KOPT-K1 (cell line): ENCODE data around the gene ATG101.

ENCODE experiments used
- H3K27ac ChIP-seq: fragments of 200-600 bp; sonication (generic); 2 replicates; pipeline ENCODE4 v1.5.1; 2016; ENCODE audit warnings: antibody characterized with exemption, mild to moderate bottlenecking, low read depth, low read length; ENCODE audit not compliant: poor library complexity, severe bottlenecking
- H3K36me3 ChIP-seq: fragments of 200-600 bp; sonication (generic); 2 replicates; pipeline ENCODE4 v1.5.1; 2017; ENCODE audit warnings: antibody characterized with exemption, mild to moderate bottlenecking, low read length, moderate library complexity; ENCODE audit not compliant: insufficient read depth
- H3K9me3 ChIP-seq: fragments of 200-600 bp; sonication (generic); 2 replicates; pipeline ENCODE4 v1.5.1; 2017; ENCODE audit warnings: antibody characterized with exemption, low read length, mild to moderate bottlenecking; ENCODE audit not compliant: insufficient read depth, poor library complexity, severe bottlenecking

The ATG101 gene

GRCh38 chr12:52121824-52122539 is 52.2 kb downstream of the ATG101 start:
- H3K36me3 ChIP-seq = no peaks in the 10 kb centered on the region
- no peak overlapping the region for H3K27ac ChIP-seq
- H3K9me3 ChIP-seq = no peaks in the 10 kb centered on the region

- no peaks in the 10 kb centered on the region for H3K36me3 ChIP-seq
- no peak overlapping the region for H3K27ac ChIP-seq
Measured at GRCh38 chr12:52122540-52122871, 52.7 kb downstream of the ATG101 start.

GRCh38 chr12:52122904-52123303 is 53.1 kb downstream of the ATG101 start:
- H3K27ac ChIP-seq = no peak overlapping the region
- H3K9me3 ChIP-seq = no peaks in the 10 kb centered on the region
- no peaks in the 10 kb centered on the region for H3K36me3 ChIP-seq

More at GRCh38 chr12:52122540-52122871, 52.7 kb downstream of the ATG101 start:
- H3K9me3 ChIP-seq = no peaks in the 10 kb centered on the region

- H3K27ac ChIP-seq = no peak overlapping the region
- no peaks in the 10 kb centered on the region for H3K9me3 ChIP-seq
- H3K36me3 ChIP-seq = no peaks in the 10 kb centered on the region
Measured at GRCh38 chr12:52123487-52124186, 53.9 kb downstream of the ATG101 start.

- Histone ChIP-seq H3K36me3 (no peaks in the 10 kb centered on the region), H3K9me3 (no peaks in the 10 kb centered on the region), H3K27ac (no peak overlapping the region)
Measured at GRCh38 chr12:52125476-52125900, 55.7 kb downstream of the ATG101 start.

- H3K9me3 ChIP-seq = no peaks in the 10 kb centered on the region
- H3K27ac ChIP-seq = no peak overlapping the region
- no peaks in the 10 kb centered on the region for H3K36me3 ChIP-seq
Measured at GRCh38 chr12:52126050-52126604, 56.3 kb downstream of the ATG101 start.
